Natural killer cell treated with Interleukin-12 subunit alpha and Interleukin-12 subunit beta and Interleukin-15 and Interleukin-18, amount 100 ng/mL, for 72 hours (primary cell): ENCODE data around the gene NXN. TPM values are rescaled to one million over a fixed set of nuclear protein-coding genes. Genes with fewer than 3 reads are reported as not detected.
A peak's percentile ranks its signal among the peaks of the same experiment; 100 is the strongest.
"Not testable (repeated sequence)": the region's sequence is repeated elsewhere in the genome, so short reads cannot be mapped to it uniquely, and the experiment has no call there.

ENCODE experiments used
- ATAC-seq, 2 donors: fragments of 150-1000 bp; cut with Tn5 transposase in 1 of 2; sonication (Bioruptor Pico), chemical (Tn5 transposase) in 1 of 2; 2 replicates each; pipeline ENCODE4 v1.10.0; 2021
- DNase-seq: peaks from one replicate; pipeline ENCODE4 v3.0.0; 2022; ENCODE audit warnings: low spot score
- H3K27ac Mint-ChIP-seq, 2 donors: 1 replicate in 1 of 2; 2 replicates in 1 of 2; pipeline ENCODE4 v1.8.0; 2022; ENCODE audit warnings: mixed read lengths in 2 of 2, mild to moderate bottlenecking in 1 of 2, moderate library complexity in 1 of 2
- H3K27me3 Mint-ChIP-seq, 2 donors: 1 replicate in 1 of 2; 2 replicates in 1 of 2; pipeline ENCODE4 v1.8.0; 2022; ENCODE audit warnings: mixed read lengths in 2 of 2
- H3K36me3 Mint-ChIP-seq: one replicate; pipeline ENCODE4 v1.8.0; 2022; ENCODE audit warnings: mixed read lengths
- H3K4me1 Mint-ChIP-seq, 2 donors: 1 replicate in 1 of 2; 2 replicates in 1 of 2; pipeline ENCODE4 v1.8.0; 2022; ENCODE audit warnings: low read depth in 2 of 2, mixed read lengths in 2 of 2, mild to moderate bottlenecking in 1 of 2
- H3K4me3 Mint-ChIP-seq: one replicate; pipeline ENCODE4 v1.8.0; 2022; ENCODE audit warnings: mixed read lengths
- H3K9me3 Mint-ChIP-seq: 2 replicates; pipeline ENCODE4 v1.8.0; 2022; ENCODE audit warnings: mixed read lengths
- total RNA-seq, 2 donors: library from RNA; stranded (reverse); gene quantifications; one replicate each; pipeline ENCODE4 v1.2.3, GENCODE V29; 2022

NXN gene
- total RNA-seq, 2 donors from 2014 or later, result 0.61 to 0.69 TPM

GRCh38 chr17:980406-981291 lies 1.1 kb upstream of the NXN start:
- peak overlapping the region; percentile 85 for H3K4me3 Mint-ChIP-seq
- H3K36me3 Mint-ChIP-seq, result no peaks in the 10 kb centered on the region
- no peak overlapping the region for H3K27ac Mint-ChIP-seq
- no peaks in the 10 kb centered on the region for H3K9me3 Mint-ChIP-seq
- peak; percentile 45 to 53 for ATAC-seq
- DNase-seq, result peak; percentile 68
- peaks cover 8 to 16% of the 10 kb centered on the region in 2 donors for H3K4me1 Mint-ChIP-seq
- H3K27me3 Mint-ChIP-seq, result peaks cover 14 to 23% of the 10 kb centered on the region in 2 donors

GRCh38 chr17:979212-979538 lies 401 bp downstream of the NXN start:
- ATAC-seq (no peak), DNase-seq (no peak)
- Mint-ChIP-seq H3K4me3 (no peak overlapping the region), H3K27me3 (peaks cover 19 to 32% of the 10 kb centered on the region in 2 donors), H3K9me3 (no peaks in the 10 kb centered on the region), H3K27ac (no peak overlapping the region), H3K4me1 (peaks cover 8 to 16% of the 10 kb centered on the region in 2 donors), H3K36me3 (no peaks in the 10 kb centered on the region)

- no peak overlapping the region for H3K27ac Mint-ChIP-seq
- DNase-seq (no peak), ATAC-seq (no peak)
Measured at GRCh38 chr17:978103-979093, 1.2 kb downstream of the NXN start.

GRCh38 chr17:977166-977565 lies 2.4 kb downstream of the NXN start:
- H3K4me3 Mint-ChIP-seq, result no peak overlapping the region
- no peak overlapping the region for H3K27ac Mint-ChIP-seq

More at GRCh38 chr17:978103-979093, 1.2 kb downstream of the NXN start:
- Mint-ChIP-seq H3K9me3 (no peaks in the 10 kb centered on the region), H3K4me3 (peak overlapping the region; percentile 85), H3K27me3 (peaks cover 19 to 33% of the 10 kb centered on the region in 2 donors), H3K36me3 (no peaks in the 10 kb centered on the region), H3K4me1 (peaks cover 8 to 16% of the 10 kb centered on the region in 2 donors)

GRCh38 chr17:976312-976711 lies 3.3 kb downstream of the NXN start:
- Mint-ChIP-seq H3K36me3 (no peaks in the 10 kb centered on the region), H3K27me3 (peaks cover 19 to 33% of the 10 kb centered on the region in 2 donors), H3K4me1 (peaks cover 8 to 16% of the 10 kb centered on the region in 2 donors), H3K27ac (no peak overlapping the region), H3K9me3 (no peaks in the 10 kb centered on the region), H3K4me3 (no peak overlapping the region)
- ATAC-seq, result no peak
- no peak for DNase-seq

More at GRCh38 chr17:977166-977565, 2.4 kb downstream of the NXN start:
- Mint-ChIP-seq H3K9me3 (no peaks in the 10 kb centered on the region), H3K27me3 (peaks cover 19 to 33% of the 10 kb centered on the region in 2 donors), H3K36me3 (no peaks in the 10 kb centered on the region), H3K4me1 (peaks cover 8 to 16% of the 10 kb centered on the region in 2 donors)
- ATAC-seq, result no peak
- DNase-seq, result no peak

- no peak for ATAC-seq
- Mint-ChIP-seq H3K27ac (no peak overlapping the region), H3K4me3 (no peak overlapping the region)
Measured at GRCh38 chr17:975371-975915, 4.1 kb downstream of the NXN start.

GRCh38 chr17:974778-975177 lies 4.8 kb downstream of the NXN start:
- H3K36me3 Mint-ChIP-seq, result not testable (repeated sequence)

More at GRCh38 chr17:975371-975915, 4.1 kb downstream of the NXN start:
- DNase-seq, result no peak
- H3K9me3 Mint-ChIP-seq, result no peaks in the 10 kb centered on the region
- H3K4me1 Mint-ChIP-seq, result peaks cover 4 to 9% of the 10 kb centered on the region in 2 donors
- peaks cover 19 to 33% of the 10 kb centered on the region in 2 donors for H3K27me3 Mint-ChIP-seq
- no peaks in the 10 kb centered on the region for H3K36me3 Mint-ChIP-seq

GRCh38 chr17:973053-973452 lies 6.5 kb downstream of the NXN start:
- DNase-seq, result no peak
- H3K36me3 Mint-ChIP-seq, result no peaks in the 10 kb centered on the region
- H3K4me3 Mint-ChIP-seq, result no peak overlapping the region
- H3K4me1 Mint-ChIP-seq, result peaks cover under 1 to 2% of the 10 kb centered on the region in 2 donors
- H3K27me3 Mint-ChIP-seq, result peaks cover 27 to 46% of the 10 kb centered on the region in 2 donors
- H3K27ac Mint-ChIP-seq, result no peak overlapping the region
- no peak for ATAC-seq
- H3K9me3 Mint-ChIP-seq, result no peaks in the 10 kb centered on the region

More at GRCh38 chr17:974778-975177, 4.8 kb downstream of the NXN start:
- ATAC-seq, H3K9me3 Mint-ChIP-seq, DNase-seq, H3K27ac Mint-ChIP-seq, H3K4me3 Mint-ChIP-seq, H3K4me1 Mint-ChIP-seq: not testable (repeated sequence)
- H3K27me3 Mint-ChIP-seq, result peaks cover 22 to 34% of the 10 kb centered on the region in 2 donors

GRCh38 chr17:971861-972260 lies 7.7 kb downstream of the NXN start:
- peaks cover 21 to 43% of the 10 kb centered on the region in 2 donors for H3K27me3 Mint-ChIP-seq
- not testable (repeated sequence) for H3K36me3 Mint-ChIP-seq, H3K9me3 Mint-ChIP-seq, H3K4me1 Mint-ChIP-seq, H3K27ac Mint-ChIP-seq, H3K4me3 Mint-ChIP-seq, ATAC-seq, DNase-seq

- ATAC-seq (no peak), DNase-seq (no peak)
- Mint-ChIP-seq H3K4me3 (no peak overlapping the region), H3K36me3 (no peaks in the 10 kb centered on the region), H3K4me1 (no peaks in the 10 kb centered on the region), H3K27me3 (peaks cover 16 to 34% of the 10 kb centered on the region in 2 donors), H3K27ac (no peak overlapping the region), H3K9me3 (no peaks in the 10 kb centered on the region)
Measured at GRCh38 chr17:970364-970763, 9.2 kb downstream of the NXN start.

GRCh38 chr17:969811-970355 lies 9.7 kb downstream of the NXN start:
- Mint-ChIP-seq H3K27me3 (peaks cover 18 to 34% of the 10 kb centered on the region in 2 donors), H3K4me1 (no peaks in the 10 kb centered on the region), H3K36me3 (no peaks in the 10 kb centered on the region), H3K27ac (no peak overlapping the region), H3K4me3 (no peak overlapping the region), H3K9me3 (no peaks in the 10 kb centered on the region)
- ATAC-seq (no peak), DNase-seq (no peak)

GRCh38 chr17:968812-969730 lies 10.5 kb downstream of the NXN start:
- H3K9me3 Mint-ChIP-seq, result no peaks in the 10 kb centered on the region
- H3K36me3 Mint-ChIP-seq, result no peaks in the 10 kb centered on the region
- no peak for DNase-seq
- H3K27ac Mint-ChIP-seq, result no peak overlapping the region
- H3K4me1 Mint-ChIP-seq, result no peaks in the 10 kb centered on the region
- peaks cover 15 to 35% of the 10 kb centered on the region in 2 donors for H3K27me3 Mint-ChIP-seq
- no peak overlapping the region for H3K4me3 Mint-ChIP-seq
- ATAC-seq, result no peak
